Body of pancreas (tissue), 4 donors: Measurements from ENCODE around the gene DDA1.

ENCODE experiments used
- CTCF ChIP-seq, 7 experiments: fragments of 450-650 bp in 4 of 7; fragments of 200-600 bp in 3 of 7; sonication (generic) in 3 of 7; IDR thresholded peaks; one replicate each; pipeline ENCODE4 v1.5.1; 2016 to 2019; ENCODE audit warnings: antibody characterized with exemption in 7 of 7
- POLR2A ChIP-seq, 3 donors: fragments of 450-650 bp; IDR thresholded peaks; one replicate each; pipeline ENCODE4 v1.6.1; 2016; ENCODE audit warnings: antibody characterized with exemption in 3 of 3, mild to moderate bottlenecking in 2 of 3

GRCh38 chr19:17348700-17349099 is 39.3 kb downstream of the DDA1 start:
- TF ChIP-seq CTCF (IDR thresholded peaks at IDR 0.05) (no peak), POLR2A (IDR thresholded peaks at IDR 0.05) (no peak)
